BE2C (cell line): ENCODE results near the gene F2R.

ENCODE experiments used
- DNase-seq: peaks from one replicate; pipeline ENCODE4 v3.0.0-alpha.2; 2020
- H3K27me3 ChIP-seq: fragments of 250-450 bp; sonication (Bioruptor Pico); 2 replicates; pipeline ENCODE4 v1.5.1; 2020; ENCODE audit warnings: mild to moderate bottlenecking
- H3K36me3 ChIP-seq: fragments of 250-450 bp; sonication (Bioruptor Pico); 2 replicates; pipeline ENCODE4 v1.5.1; 2020; ENCODE audit warnings: mild to moderate bottlenecking
- H3K4me1 ChIP-seq: fragments of 250-450 bp; sonication (Bioruptor Pico); 2 replicates; pipeline ENCODE4 v1.5.1; 2020
- H3K4me3 ChIP-seq: 2 replicates; pipeline ENCODE4 v1.5.1; 2011; ENCODE audit warnings: low read depth, low read length
- H3K9me3 ChIP-seq: fragments of 250-450 bp; sonication (Bioruptor Pico); 2 replicates; pipeline ENCODE4 v1.5.1; 2020
- TF ChIP-seq, protein P1 (sequence below): IDR thresholded peaks from 2 replicates; pipeline ENCODE4 v1.5.1; 2012; ENCODE audit warnings: mild to moderate bottlenecking, low read depth, low read length

The F2R gene

DNA sequence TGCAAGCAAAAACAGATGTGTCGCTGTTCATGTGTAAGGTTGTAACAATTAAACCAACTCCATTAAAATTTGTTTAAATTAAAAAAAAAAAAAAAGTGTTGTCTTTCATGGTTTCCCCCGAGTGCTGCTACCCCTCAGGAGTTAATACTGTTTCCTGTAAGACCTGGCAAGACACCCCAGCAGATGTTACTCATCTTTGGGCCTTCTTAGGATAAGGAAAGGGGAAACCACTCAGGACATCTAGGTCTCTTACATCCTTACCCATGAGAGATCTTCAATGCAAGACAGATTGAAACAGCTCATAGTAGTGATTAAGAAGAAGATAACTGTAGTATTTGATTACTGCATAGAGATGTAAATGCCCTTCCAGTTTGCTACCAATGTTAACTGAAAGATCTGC, 33.5 kb upstream of the F2R start:
- Histone ChIP-seq H3K9me3 (no peaks in the 10 kb centered on the region), H3K4me1 (no peaks in the 10 kb centered on the region), H3K4me3 (no peak overlapping the region), H3K36me3 (no peaks in the 10 kb centered on the region), H3K27me3 (peaks cover 11% of the 10 kb centered on the region)
- DNase-seq, result no peak
- TF ChIP-seq, protein P1, sequence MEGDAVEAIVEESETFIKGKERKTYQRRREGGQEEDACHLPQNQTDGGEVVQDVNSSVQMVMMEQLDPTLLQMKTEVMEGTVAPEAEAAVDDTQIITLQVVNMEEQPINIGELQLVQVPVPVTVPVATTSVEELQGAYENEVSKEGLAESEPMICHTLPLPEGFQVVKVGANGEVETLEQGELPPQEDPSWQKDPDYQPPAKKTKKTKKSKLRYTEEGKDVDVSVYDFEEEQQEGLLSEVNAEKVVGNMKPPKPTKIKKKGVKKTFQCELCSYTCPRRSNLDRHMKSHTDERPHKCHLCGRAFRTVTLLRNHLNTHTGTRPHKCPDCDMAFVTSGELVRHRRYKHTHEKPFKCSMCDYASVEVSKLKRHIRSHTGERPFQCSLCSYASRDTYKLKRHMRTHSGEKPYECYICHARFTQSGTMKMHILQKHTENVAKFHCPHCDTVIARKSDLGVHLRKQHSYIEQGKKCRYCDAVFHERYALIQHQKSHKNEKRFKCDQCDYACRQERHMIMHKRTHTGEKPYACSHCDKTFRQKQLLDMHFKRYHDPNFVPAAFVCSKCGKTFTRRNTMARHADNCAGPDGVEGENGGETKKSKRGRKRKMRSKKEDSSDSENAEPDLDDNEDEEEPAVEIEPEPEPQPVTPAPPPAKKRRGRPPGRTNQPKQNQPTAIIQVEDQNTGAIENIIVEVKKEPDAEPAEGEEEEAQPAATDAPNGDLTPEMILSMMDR, result no peak

DNA sequence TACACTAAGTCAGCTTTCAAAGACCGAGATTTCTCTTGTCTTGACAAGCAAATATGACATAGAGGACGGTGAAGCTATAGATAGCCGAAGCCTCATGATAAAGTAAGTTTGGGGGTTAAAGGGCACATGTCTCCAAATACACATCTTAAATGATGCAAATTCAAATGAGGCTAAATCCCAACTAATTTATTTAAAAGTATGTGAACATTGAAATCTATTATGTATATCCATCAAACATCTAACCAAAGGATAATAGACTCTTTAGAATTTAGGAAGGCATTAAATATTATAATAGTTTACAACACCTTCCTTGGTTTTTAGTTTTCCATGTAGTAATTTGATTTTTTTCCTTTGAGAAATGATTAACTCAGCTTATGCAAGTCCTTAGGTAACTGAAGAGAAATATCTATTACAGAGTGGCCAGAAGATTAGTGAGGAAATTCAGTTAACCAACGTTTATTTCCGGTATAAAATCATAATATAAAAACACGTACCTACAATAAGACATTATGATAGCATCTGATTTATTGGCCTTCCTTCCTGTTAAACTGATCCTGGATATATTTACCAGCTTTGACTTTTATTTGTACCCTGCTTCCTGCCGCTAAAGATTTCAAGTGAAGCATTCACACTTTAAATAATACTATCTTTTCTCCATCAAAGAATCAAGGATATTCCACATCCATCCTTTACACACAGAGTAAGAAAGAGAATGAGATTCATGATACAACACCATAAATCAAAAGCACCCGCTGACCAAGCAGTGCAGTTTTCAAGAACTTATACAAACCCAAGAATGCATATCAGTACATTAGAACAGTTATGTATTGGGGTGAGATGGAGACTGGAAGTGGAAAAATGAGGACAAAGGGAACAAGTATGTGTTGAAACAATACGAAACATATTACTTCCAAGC, 31.9 kb upstream of the F2R start:
- Histone ChIP-seq H3K4me3 (no peak overlapping the region), H3K27me3 (peaks cover 8% of the 10 kb centered on the region), H3K4me1 (no peaks in the 10 kb centered on the region), H3K9me3 (no peaks in the 10 kb centered on the region), H3K36me3 (no peaks in the 10 kb centered on the region)
- no peak for DNase-seq
- TF ChIP-seq, protein P1, result no peak

DNA sequence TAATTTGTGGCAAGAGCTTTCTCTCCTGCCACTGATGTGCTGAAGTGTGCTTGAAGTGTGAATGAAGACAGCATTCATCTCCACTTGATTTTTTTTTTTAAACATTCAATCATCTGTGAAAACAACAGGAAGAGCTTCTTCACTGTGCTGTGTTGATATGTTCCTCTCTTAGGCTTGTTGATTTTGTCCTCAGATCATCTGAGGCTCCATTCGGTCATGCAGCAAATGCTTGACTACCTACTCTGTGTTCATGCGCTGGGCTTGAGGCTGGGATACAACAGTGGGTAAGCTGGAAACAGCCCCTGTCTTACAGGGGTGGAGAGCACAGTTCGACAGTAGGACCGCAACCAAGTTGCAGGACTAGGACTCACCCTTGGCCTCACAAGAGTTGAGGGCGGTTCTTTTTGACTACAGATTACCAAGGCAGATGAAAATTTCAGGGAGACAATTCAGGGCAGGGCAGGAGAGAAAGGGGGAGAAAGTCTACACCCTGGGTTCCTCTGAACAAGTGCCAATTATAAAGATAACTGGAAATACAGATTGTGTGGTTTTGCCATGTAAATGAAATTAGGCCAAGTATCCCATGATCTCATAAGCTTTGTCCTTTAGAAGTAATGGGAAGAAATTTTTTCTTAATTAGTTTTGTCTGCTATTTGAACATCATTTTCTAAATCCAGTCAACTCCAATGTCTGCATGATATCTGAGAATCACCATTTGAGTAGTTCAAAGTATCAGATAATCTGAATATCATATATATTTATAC, 31.0 kb upstream of the F2R start:
- Histone ChIP-seq H3K36me3 (no peaks in the 10 kb centered on the region), H3K4me1 (no peaks in the 10 kb centered on the region), H3K9me3 (no peaks in the 10 kb centered on the region), H3K27me3 (no peaks in the 10 kb centered on the region; the same call in 1 of the 2 replicates), H3K4me3 (no peak overlapping the region)
- TF ChIP-seq, protein P1, result no peak
- no peak for DNase-seq

DNA sequence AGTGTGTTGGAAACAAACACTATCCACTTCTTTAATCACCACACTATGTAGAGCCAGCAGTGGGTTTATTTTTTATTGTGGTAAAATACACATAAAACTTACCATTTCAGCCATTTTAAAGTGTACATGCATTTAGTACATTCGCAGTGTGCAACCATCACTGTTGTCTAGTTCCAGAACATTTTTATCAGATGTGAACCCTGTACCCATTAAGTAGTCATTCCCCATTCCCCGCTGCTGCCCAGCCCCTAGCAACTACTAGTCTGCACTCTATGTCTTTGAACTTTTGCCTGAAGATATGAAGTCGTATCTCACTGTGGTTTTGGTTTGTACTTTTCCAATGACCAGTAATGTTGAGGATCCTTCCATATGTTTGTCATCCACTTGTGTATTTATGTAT, 30.2 kb upstream of the F2R start:
- no peak for DNase-seq
- TF ChIP-seq, protein P1, result no peak
- H3K36me3 ChIP-seq, result no peaks in the 10 kb centered on the region
- H3K27me3 ChIP-seq, result no peaks in the 10 kb centered on the region; the same call in 1 of the 2 replicates
- no peaks in the 10 kb centered on the region for H3K4me1 ChIP-seq
- H3K4me3 ChIP-seq, result no peak overlapping the region
- H3K9me3 ChIP-seq, result no peaks in the 10 kb centered on the region

DNA sequence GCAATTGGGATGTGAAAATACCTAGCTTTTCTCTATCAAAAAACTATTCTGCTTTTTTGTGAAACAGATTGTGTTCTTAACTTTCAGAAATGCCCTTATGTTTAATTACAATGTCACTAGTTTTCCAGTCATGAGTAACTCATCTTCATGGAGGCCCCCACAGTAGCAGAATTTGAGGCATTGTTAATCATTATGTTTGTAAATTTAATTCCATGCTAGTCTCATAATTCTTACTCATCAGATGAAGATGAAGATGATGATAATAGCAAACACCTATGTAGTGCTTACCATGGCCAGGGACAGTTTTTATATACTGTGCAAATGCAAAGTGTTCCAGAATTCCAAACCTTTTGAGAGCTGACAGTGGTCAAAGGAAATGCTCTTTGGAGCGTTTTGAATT, 27.7 kb upstream of the F2R start:
- no peak for DNase-seq
- H3K27me3 ChIP-seq, result no peaks in the 10 kb centered on the region
- no peak overlapping the region for H3K4me3 ChIP-seq
- TF ChIP-seq, protein P1, result no peak
- H3K9me3 ChIP-seq, result no peaks in the 10 kb centered on the region
- H3K36me3 ChIP-seq, result no peaks in the 10 kb centered on the region
- H3K4me1 ChIP-seq, result no peaks in the 10 kb centered on the region

DNA sequence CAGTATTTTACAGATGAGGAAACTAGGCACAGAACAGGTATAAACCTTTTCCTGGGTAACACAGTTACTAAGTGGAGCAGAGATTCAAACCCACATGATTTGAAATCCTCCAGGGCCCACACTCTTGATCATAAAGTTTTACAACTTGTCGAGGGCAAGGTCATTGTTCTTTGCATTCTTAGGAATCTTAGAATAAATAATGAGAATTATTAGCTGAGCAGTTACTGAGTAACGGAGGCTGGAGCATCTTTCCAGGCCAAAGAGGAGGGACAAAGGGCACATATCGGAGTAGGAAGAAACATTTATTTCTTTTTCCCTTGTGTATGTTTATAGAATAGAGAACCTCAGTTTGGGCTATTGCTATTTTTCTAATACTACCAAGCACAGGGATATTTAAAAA, 27.1 kb upstream of the F2R start:
- Histone ChIP-seq H3K36me3 (no peaks in the 10 kb centered on the region), H3K9me3 (no peaks in the 10 kb centered on the region), H3K4me3 (no peak overlapping the region), H3K4me1 (no peaks in the 10 kb centered on the region), H3K27me3 (no peaks in the 10 kb centered on the region)
- DNase-seq, result no peak
- TF ChIP-seq, protein P1, result no peak
